Ramos (cell line): ENCODE data around the gene ZNF525.
"Not testable (repeated sequence)": the region's sequence is repeated elsewhere in the genome, so short reads cannot be mapped to it uniquely, and the experiment has no call there.

Experiments
- in situ Hi-C: fragments of 300-500 bp; cut with MboI; formaldehyde crosslinking; loops from one replicate; pipeline ENCODE4 v1.14.3; 2022; ENCODE audit warnings: low sequenced_read_pairs; ENCODE audit not compliant: unreplicated experiment

ZNF525 gene

DNA sequence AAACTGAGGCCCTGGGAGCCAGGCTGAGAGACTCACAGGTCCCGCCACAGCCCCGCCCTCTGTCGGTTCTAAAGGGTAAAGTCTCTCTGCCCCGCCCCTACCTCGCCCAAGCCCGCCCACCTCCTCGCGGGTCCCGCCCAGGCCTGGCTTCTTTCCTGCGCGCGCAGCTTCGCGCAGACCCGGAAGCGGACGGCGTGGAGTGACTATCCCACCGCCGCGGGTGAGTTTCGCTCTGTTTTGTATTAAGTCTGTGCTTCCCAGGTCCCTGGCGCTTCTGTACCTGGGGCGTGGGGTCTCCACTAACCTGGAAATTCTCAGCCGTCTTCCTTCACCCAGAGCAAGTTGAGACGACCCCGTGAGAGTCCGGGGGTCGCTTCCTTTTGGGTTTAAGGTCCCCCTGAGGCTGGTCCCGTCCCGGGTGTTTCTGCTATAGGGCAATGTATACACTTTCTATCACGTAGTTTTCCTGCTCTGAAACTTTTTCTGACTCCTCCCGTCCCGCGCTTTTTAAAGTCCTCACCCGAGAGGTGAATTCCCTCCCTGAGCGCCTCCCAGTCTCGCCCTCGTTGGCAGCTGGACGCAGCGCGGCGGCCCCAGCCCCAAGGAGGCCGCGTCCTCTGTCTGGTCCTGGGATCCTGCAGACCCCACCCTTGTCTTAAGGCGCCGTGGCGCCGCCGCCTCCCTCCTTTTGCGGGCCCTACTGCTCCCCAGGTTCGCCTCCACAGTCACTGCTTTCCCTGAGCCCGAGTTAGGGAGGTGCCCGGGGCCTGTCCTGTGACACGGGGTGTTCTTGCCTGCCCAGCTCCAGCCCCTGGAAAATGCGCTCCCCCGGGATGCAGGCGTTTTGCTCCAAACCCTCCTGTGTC, 29.7 kb downstream of the ZNF525 start, which contains the start of gene ZNF765:
Gene ZNF765 (plus strand): TSS at position 176 of the 866 bp plus-strand sequence. CDS start 2,867 bp downstream, outside the sequence.
- in situ Hi-C loops = no loop called here

DNA sequence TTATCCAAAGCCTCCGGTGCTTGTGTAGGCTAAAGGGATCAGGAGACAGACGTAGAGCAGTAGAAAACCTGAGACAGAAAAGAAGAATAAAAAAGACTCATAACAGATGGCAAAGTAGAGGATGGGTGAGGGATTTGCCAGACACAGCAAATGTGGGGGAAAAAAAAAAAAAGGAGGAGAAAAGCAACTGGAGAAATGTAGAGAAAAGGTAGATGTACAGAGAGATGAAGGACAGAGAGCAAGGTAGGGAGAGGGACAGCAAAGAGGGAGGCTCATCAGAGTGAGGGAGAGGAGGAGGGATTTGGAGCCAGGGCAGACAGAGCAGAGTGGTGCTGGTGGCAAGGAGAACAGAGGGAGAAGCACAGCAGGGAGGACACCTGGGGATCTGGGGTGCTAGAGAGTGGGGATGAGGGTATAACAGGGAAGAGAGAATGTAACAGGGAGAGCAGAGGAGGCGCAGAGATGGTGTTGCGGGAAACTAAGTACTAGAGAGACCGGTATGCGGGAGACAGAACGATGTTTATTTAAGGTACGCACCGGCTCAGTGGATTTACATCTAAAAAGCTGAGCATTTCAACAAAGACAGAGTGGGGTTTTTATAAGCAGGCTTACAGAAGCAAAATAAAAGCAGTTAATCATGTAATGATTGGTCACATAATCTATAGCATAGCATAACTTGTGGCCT, 30.5 kb downstream of the ZNF525 start:
- in situ Hi-C loops = not testable (repeated sequence)

DNA sequence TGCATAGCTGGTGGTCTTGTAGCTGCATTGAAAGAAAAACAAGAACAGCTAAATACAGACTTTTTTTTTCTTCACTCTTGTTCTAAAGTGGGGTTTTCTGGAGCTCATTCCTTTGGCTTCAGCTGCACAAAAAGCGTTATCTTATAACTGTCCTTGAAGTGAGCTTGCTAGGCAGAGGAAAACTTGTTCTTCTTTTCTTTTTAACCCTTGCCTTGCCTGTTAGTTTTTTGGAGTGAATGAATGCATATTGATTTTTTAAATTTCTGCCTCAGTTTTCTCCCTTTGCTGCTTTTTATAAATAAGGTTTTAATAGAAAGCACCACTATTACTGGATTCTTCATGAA, 31.0 kb downstream of the ZNF525 start:
- in situ Hi-C loops = no loop called here

DNA sequence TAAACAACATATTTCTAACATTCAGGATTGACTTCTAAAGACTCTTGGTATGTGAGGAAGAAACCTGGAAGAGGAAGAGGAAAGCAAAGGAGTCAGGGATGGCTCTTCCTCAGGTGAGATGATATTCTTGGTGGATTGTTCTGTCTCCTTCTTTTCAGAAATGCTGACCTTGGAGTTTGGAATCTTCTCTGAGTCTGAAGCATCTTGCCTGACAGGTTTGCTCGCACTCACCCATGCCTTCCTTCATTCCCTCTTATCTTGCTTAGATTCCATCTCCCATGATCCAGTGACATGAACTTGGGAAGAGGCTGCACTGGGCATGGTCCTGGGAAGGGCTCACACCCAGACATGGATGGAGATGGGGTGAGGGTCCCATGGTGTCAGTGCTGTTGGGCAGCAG, 32.4 kb downstream of the ZNF525 start:
- in situ Hi-C loops = not testable (repeated sequence)

DNA sequence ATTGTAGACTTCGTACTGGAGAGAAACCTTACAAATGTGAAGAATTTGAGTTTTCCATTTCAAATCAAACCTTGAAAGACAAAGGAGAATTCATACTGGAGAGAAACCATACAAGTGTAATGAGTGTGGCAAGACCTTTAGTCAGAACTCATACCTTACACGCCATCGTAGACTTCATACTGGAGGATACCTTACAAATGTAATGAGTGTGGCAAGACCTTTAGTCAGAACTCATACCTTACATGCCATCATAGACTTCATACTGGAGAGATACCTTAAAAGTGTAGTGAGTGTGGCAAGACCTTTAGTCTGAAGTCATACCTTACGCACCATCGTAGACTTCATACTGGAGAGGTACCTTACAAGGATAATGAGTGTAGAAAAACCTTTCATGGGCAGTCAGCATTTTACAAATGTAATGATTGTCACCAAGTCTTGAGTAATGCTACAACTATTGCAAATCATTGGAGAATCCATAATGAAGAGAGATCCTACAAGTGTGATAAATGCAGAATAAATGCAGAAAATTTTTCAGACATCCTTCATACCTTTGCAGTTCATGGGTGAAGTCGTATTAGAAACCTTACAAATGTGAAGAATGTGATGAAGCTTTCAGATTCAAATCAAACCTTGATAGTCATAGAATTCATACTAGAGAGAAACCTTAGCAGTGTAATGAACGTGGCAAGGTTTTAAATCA, 44.1 kb downstream of the ZNF525 start:
- in situ Hi-C loops = no loop called here

DNA sequence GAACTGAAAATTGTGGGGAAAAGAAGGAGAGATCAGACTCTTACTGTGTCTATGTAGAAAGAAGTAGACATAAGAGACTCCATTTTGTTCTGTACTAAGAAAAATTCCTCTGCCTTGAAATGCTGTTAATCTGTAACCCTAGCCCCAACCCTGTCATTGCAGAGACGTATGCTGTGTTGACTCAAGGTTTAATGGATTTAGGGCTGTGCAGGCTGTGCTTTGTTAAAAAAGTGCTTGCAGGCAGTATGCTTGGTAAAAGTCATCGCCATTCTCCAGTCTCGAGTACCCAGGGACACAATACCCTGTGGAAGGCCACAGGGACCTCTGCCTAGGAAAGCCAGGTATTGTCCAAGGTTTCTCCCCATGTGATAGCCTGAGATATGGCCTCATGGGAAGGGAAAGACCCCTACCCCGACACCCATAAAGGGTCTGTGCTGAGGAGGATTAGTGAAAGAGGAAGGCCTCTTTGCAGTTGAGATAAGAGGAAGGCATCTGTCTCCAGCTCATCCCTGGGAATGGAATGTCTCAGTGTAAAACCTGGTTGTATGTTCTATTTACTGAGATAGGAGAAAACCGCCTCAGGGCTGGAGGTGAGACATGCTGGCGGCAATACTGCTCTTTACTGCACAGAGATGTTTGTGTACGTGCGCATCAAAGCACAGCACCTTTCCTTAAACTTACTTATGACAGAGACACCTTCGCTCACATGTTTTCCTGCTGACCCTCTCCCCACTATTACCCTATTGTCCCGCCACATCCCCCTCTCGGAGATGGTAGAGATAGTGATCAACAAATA, 55.2 kb downstream of the ZNF525 start:
- in situ Hi-C loops = not testable (repeated sequence)

DNA sequence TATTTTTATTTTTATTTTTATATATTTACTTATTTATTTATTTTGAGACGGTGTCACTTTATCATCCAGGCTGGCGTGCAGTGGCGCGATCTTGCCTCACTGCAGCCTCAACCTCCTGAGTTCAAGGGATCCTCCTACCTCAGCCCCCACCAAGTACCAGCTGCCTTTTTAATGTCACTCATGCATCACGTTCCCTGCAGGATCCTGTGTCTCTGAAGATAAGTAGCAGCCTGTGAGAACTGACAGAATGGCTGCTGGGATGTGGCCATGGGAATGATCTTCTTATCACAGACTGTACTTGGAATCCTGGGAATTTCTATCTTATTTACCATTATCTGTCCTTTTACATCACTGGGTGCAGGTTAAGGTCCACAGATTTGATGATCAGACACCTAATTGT, 57.0 kb downstream of the ZNF525 start:
- in situ Hi-C loops = no loop called here

DNA sequence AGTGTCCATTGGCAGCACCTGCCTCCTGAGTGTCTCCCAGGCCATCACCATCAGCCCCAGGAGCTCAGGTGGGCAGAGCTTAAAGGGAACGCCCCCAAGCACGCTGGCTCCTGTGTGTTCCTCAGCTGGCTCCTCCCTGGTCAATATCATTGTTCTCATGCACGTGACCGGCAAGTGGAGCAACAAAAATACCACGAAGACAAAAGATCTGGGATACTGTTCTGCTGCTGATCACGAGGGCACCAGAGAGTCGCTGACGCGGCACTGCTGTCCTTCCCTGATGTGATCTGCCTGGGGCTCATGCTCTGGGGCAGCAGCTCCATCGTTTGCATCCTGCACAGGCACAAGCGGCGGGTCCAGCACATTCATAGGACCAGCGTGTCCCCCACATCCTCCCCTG, 57.6 kb downstream of the ZNF525 start:
- in situ Hi-C loops = not testable (repeated sequence)

DNA sequence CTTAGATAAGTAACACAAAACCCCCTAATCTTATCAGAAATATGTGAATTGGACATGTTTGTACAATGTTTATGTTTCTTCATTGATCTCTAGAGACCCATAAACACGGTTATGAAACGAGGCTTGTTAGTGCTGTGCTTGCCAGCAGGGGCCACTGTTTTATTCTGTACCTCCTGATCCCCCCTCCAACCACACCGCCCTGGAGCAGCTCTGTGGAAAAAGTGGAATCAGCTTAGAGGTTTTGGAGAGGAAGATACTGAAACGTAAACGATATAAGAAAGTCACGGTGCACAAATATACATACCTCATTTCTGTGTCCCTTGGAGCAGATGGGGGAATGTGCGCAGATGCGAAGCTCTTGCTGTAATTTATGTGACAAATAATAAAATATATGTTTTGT, 58.2 kb downstream of the ZNF525 start:
- in situ Hi-C loops = not testable (repeated sequence)

DNA sequence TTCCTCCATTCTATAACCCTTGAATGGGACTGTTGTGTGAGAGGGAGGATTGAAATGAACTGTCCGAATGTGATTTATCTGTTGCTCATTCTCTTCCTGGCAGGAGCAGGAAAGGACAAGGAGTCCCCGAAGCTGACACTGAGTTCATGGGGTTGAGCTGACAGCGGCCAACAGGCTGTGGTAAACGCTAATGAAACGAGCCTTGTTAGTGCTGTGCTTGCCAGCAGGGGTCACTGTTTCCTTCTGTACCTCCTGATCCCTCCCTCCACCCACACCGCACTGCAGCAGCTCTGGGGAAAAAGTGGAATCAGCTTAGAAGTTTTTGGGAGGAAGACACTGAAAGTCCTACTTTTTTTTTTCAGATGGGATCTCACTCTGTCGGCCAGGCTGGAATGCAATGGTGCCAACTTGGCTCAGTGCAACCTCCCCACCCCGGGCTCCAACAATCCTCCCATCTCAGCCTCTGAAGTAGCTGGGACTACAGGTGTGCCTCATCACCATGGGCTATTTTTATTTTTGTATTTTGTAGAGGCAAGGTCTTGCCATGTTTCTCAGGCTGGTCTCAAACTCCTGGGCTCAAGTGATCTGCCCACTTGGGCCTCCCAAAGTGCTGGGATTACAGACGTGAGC, 59.6 kb downstream of the ZNF525 start:
- in situ Hi-C loops = no loop called here

DNA sequence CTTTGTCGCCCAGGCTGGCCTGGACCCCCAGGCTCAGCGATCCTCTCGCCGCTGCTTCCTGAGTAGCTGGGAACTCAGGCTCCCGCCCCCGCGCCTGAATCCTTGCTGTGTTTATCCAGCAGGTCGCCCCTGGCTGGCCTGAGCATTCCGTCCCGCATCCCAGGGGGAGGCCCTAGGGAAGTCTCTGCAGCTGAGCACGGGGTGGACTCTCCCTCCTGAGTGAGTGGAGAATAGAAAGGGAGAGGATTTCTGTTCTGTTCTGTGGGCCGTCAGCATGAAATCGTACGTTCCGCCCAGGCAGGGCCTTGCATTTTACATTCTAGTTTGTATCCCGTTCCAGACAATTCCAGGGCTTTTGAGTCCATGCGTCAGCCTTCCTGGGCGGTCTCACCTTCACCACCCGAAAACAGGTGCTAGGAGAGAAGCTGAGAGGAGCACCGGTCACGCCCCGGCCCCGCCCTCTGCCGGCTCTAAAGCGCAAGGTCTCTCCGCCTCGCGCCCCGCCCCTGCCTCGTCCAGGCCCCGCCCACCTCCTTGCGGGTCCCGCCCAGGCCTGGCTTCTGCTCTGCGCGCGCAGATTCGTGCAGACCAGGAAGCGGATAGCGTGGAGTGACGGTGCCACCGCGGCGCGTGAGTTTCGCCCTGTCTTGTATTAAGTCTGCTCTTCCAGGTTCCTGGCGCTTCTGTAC, 66.0 kb downstream of the ZNF525 start, which contains the start of gene ZNF761:
Gene ZNF761 (plus strand): TSS at position 586 of the 689 bp plus-strand sequence. CDS start 15,285 bp downstream, outside the sequence.
- in situ Hi-C loops = no loop called here

DNA sequence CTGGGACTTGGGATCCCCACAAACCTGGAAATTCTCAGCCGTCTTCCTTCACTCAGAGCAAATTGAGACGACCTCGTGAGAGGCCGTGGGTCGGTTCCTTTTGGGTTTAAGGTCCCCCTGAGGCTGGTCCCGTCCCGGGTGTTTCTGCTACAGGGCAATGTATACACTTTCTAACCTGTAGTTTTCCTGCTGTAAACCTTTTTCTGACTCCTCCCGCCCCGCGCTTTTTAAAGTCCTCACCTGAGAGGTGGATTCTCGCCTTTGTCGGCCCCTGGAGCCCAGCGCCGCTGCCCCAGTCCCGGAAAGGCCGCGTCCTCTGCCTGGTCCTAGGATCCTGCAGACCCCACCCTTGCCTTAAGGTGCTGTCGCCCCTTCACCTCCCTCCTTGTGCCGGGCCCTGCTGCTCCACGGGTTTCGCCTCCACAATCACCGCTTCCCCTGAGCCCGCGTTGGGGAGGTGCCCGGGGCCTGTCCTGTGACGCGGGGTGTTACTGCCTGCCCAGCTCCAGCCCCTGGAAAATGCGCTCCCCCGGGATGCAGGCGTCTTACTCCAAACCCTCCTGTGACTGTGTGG, 66.7 kb downstream of the ZNF525 start:
- in situ Hi-C loops = no loop called here
